IMR-90 (cell line): ENCODE results near the gene AHCYL1. TPM values are rescaled to one million over a fixed set of nuclear protein-coding genes. Genes with fewer than 3 reads are reported as not detected.

ENCODE experiments used
- ATAC-seq: fragments of 200-7000 bp; cut with Tn5 transposase; 2 replicates; pipeline ENCODE4 v1.9.1; 2020; ENCODE audit warnings: low read depth, mild to moderate bottlenecking, moderate library complexity
- BruUV-seq: library from RNA; stranded (reverse); fragments of 400-500 nt; replicated peaks from 2 replicates; lab custom pipeline; 2021; lab: Mats Ljungman, UMichigan
- CTCF ChIA-PET: fragments of 300-600 bp; formaldehyde crosslinking; extraction: SDS; loops from one replicate; lab custom pipeline; 2021; ENCODE audit warnings: antibody characterized with exemption; lab: Yijun Ruan, JAX
- POLR2A ChIA-PET: fragments of 300-600 bp; sonication (Branson Sonifier 250); formaldehyde crosslinking; loops from one replicate; lab custom pipeline; 2022; ENCODE audit warnings: antibody characterized with exemption; ENCODE audit not compliant: unreplicated experiment; lab: Charles Lee
- DNase-seq: peaks from one replicate; pipeline ENCODE4 v3.0.0; 2013
- H2AFZ ChIP-seq: replicated peaks from 2 replicates; pipeline ENCODE3; 2013; ENCODE audit warnings: low read length, mild to moderate bottlenecking; ENCODE audit not compliant: poor library complexity
- H2AK5ac ChIP-seq: 2 replicates; pipeline ENCODE4 v1.6.1; 2013; ENCODE audit warnings: low read depth, low read length, inconsistent platforms
- H2AK9ac ChIP-seq: replicated peaks from 2 replicates; pipeline ENCODE3; 2013; ENCODE audit warnings: mild to moderate bottlenecking, low read depth, low read length, moderate library complexity; ENCODE audit not compliant: poor library complexity
- H2BK120ac ChIP-seq: 2 replicates; pipeline ENCODE4 v1.6.1; 2013; ENCODE audit warnings: low read depth, low read length, inconsistent platforms
- H2BK15ac ChIP-seq: 3 replicates; pipeline ENCODE4 v1.6.1; 2013; ENCODE audit warnings: low read depth, low read length, inconsistent platforms
- H2BK20ac ChIP-seq: 2 replicates; pipeline ENCODE4 v1.6.1; 2013; ENCODE audit warnings: low read depth, mild to moderate bottlenecking, inconsistent platforms, low read length, moderate library complexity
- H2BK5ac ChIP-seq: 2 replicates; pipeline ENCODE4 v1.6.1; 2013; ENCODE audit warnings: mild to moderate bottlenecking, low read depth, low read length, inconsistent platforms; ENCODE audit not compliant: poor library complexity, severe bottlenecking
- H3K14ac ChIP-seq: replicated peaks from 2 replicates; pipeline ENCODE4 v1.6.1; 2013; ENCODE audit warnings: low read depth, low read length, inconsistent platforms
- H3K18ac ChIP-seq: 2 replicates; pipeline ENCODE4 v1.6.1; 2013; ENCODE audit warnings: low read depth, low read length, control low read depth
- H3K23ac ChIP-seq: 2 replicates; pipeline ENCODE4 v1.6.1; 2013; ENCODE audit warnings: low read depth, low read length, inconsistent platforms
- H3K27ac ChIP-seq: 2 replicates; pipeline ENCODE4 v1.5.1; 2013; ENCODE audit warnings: mild to moderate bottlenecking, control low read depth, low read length; ENCODE audit not compliant: insufficient read depth
- H3K27me3 ChIP-seq: 2 replicates; pipeline ENCODE4 v1.6.1; 2013; ENCODE audit warnings: low read length; ENCODE audit not compliant: control insufficient read depth, insufficient read depth
- H3K36me3 ChIP-seq: 2 replicates; pipeline ENCODE4 v1.6.1; 2013; ENCODE audit warnings: low read length, mixed read lengths; ENCODE audit not compliant: control insufficient read depth, insufficient read depth
- H3K4ac ChIP-seq: 2 replicates; pipeline ENCODE4 v1.6.1; 2013; ENCODE audit warnings: low read depth, low read length, inconsistent platforms
- H3K4me1 ChIP-seq: 2 replicates; pipeline ENCODE4 v1.6.1; 2013; ENCODE audit warnings: low read length, mixed read lengths; ENCODE audit not compliant: control insufficient read depth, insufficient read depth
- H3K4me2 ChIP-seq: 2 replicates; pipeline ENCODE4 v1.6.1; 2013; ENCODE audit warnings: low read depth, mild to moderate bottlenecking, control low read depth, low read length, moderate library complexity
- H3K4me3 ChIP-seq: 2 replicates; pipeline ENCODE4 v1.5.1; 2013; ENCODE audit warnings: low read depth, mild to moderate bottlenecking, control low read depth, low read length, moderate library complexity; ENCODE audit not compliant: insufficient read depth
- H3K56ac ChIP-seq: 2 replicates; pipeline ENCODE4 v1.6.1; 2013; ENCODE audit warnings: low read length, inconsistent platforms; ENCODE audit not compliant: insufficient read depth; ENCODE audit errors: extremely low read depth
- H3K79me1 ChIP-seq, 2 experiments: 2 replicates each; pipeline ENCODE4 v1.6.1; 2013; ENCODE audit warnings: low read length in 2 of 2, inconsistent platforms in 1 of 2, low read depth in 1 of 2
- H3K9ac ChIP-seq: 2 replicates; pipeline ENCODE4 v1.6.1; 2013; ENCODE audit warnings: low read depth, low read length, control low read depth
- H3K9me1 ChIP-seq: 2 replicates; pipeline ENCODE4 v1.6.1; 2013; ENCODE audit warnings: low read length, inconsistent platforms; ENCODE audit not compliant: insufficient read depth
- H3K9me3 ChIP-seq: 2 replicates; pipeline ENCODE4 v1.6.1; 2013; ENCODE audit warnings: low read length; ENCODE audit not compliant: control insufficient read depth, insufficient read depth
- H4K20me1 ChIP-seq: 2 replicates; pipeline ENCODE4 v1.6.1; 2013; ENCODE audit warnings: low read length, inconsistent platforms; ENCODE audit not compliant: insufficient read depth
- H4K5ac ChIP-seq: 2 replicates; pipeline ENCODE4 v1.6.1; 2013; ENCODE audit warnings: mild to moderate bottlenecking, low read depth, low read length, control low read depth
- H4K8ac ChIP-seq, 2 experiments: 2 replicates each; pipeline ENCODE4 v1.6.1; 2013; ENCODE audit warnings: low read depth in 2 of 2, low read length in 2 of 2, control low read depth in 1 of 2, inconsistent platforms in 1 of 2
- H4K91ac ChIP-seq: 2 replicates; pipeline ENCODE4 v1.6.1; 2013; ENCODE audit warnings: low read depth, low read length, inconsistent platforms; ENCODE audit not compliant: insufficient read depth
- BHLHE40 ChIP-seq: fragments of 150-350 bp; IDR thresholded peaks from 2 replicates; pipeline ENCODE4 v1.6.1; 2016; ENCODE audit warnings: mild to moderate bottlenecking, low read depth, low read length
- CEBPB ChIP-seq: IDR thresholded peaks from 2 replicates; pipeline ENCODE4 v1.6.1; 2012; ENCODE audit warnings: low read depth, low read length, improper control_type of control experiment
- CHD1 ChIP-seq: IDR thresholded peaks from 2 replicates; pipeline ENCODE4 v1.6.1; 2012; ENCODE audit warnings: low read depth, low read length, improper control_type of control experiment
- ELK1 ChIP-seq: fragments of 150-350 bp; IDR thresholded peaks from 2 replicates; pipeline ENCODE4 v1.6.1; 2016; ENCODE audit warnings: low read depth, mild to moderate bottlenecking, low read length, moderate library complexity, borderline replicate concordance
- FOS ChIP-seq: fragments of 150-350 bp; IDR thresholded peaks from 2 replicates; pipeline ENCODE4 v1.6.1; 2016; ENCODE audit warnings: low read depth, low read length
- MAFK ChIP-seq: IDR thresholded peaks from 2 replicates; pipeline ENCODE4 v1.6.1; 2012; ENCODE audit warnings: low read depth, low read length, improper control_type of control experiment
- MAZ ChIP-seq: IDR thresholded peaks from 2 replicates; pipeline ENCODE4 v1.6.1; 2012; ENCODE audit warnings: low read depth, mild to moderate bottlenecking, low read length, improper control_type of control experiment, moderate library complexity, borderline replicate concordance
- MXI1 ChIP-seq: IDR thresholded peaks from 2 replicates; pipeline ENCODE4 v1.6.1; 2012; ENCODE audit warnings: low read depth, mild to moderate bottlenecking, low read length, moderate library complexity, borderline replicate concordance
- NFE2L2 ChIP-seq: fragments of 150-350 bp; IDR thresholded peaks from 2 replicates; pipeline ENCODE4 v1.6.1; 2016; ENCODE audit warnings: low read depth, mild to moderate bottlenecking, low read length
- POLR2A ChIP-seq: IDR thresholded peaks from 2 replicates; pipeline ENCODE4 v1.6.1; 2012; ENCODE audit warnings: mild to moderate bottlenecking, low read depth, low read length
- RAD21 ChIP-seq: IDR thresholded peaks from 2 replicates; pipeline ENCODE4 v1.6.1; 2012; ENCODE audit warnings: low read length, improper control_type of control experiment
- RCOR1 ChIP-seq: IDR thresholded peaks from 2 replicates; pipeline ENCODE4 v1.6.1; 2012; ENCODE audit warnings: mild to moderate bottlenecking, low read length, improper control_type of control experiment; ENCODE audit not compliant: insufficient replicate concordance
- RFX5 ChIP-seq: IDR thresholded peaks from 2 replicates; pipeline ENCODE4 v1.8.0; 2012; ENCODE audit warnings: low read depth, mild to moderate bottlenecking, low read length, moderate library complexity
- SMC3 ChIP-seq: fragments of 150-350 bp; IDR thresholded peaks from 2 replicates; pipeline ENCODE4 v1.6.1; 2016; ENCODE audit warnings: low read depth, mild to moderate bottlenecking, antibody characterized with exemption, low read length, moderate library complexity
- USF2 ChIP-seq: fragments of 150-350 bp; IDR thresholded peaks from 2 replicates; pipeline ENCODE4 v1.6.1; 2017; ENCODE audit warnings: mild to moderate bottlenecking, antibody characterized with exemption, low read length, low read depth
- WGBS, 2 experiments: methylation state at CpG; one replicate each; pipeline versions ENCODE4 v1.1.5 to v1.1.7; 2013; ENCODE audit warnings: missing lambda C conversion rate in 2 of 2; ENCODE audit not compliant: insufficient read length in 1 of 2; ENCODE audit errors: extremely low coverage in 2 of 2; 5-methylcytosine and 5-hydroxymethylcytosine counted together
- dilution Hi-C: fragments of 300-500 bp; cut with HindIII; formaldehyde crosslinking; loops from one replicate; pipeline ENCODE4 v1.14.3; 2018; ENCODE audit warnings: low sequenced_read_pairs; ENCODE audit not compliant: unreplicated experiment
- in situ Hi-C: fragments of 300-500 bp; cut with MboI; formaldehyde crosslinking; loops from 3 replicates; pipeline ENCODE4 v1.14.3; 2019; ENCODE audit warnings: low sequenced_read_pairs, inconsistent platforms, mixed read lengths
- intact Hi-C: fragments of 100-400 bp; cut with micrococcal nuclease; formaldehyde crosslinking; loops from 2 replicates; pipeline ENCODE4 v1.10.0; 2022
- polyA plus RNA-seq, 3 experiments: library from polyadenylated mRNA; depleted of rRNA; stranded (reverse); fragments of >200 nt; gene quantifications; 2 replicates each; pipeline ENCODE4 v1.2.3, GENCODE V29; 2012; ENCODE audit warnings: low replicate concordance in 1 of 3
- total RNA-seq: library from RNA; depleted of rRNA; stranded (reverse); fragments of >200 nt; gene quantifications from 2 replicates; pipeline ENCODE4 v1.2.3, GENCODE V29; 2012

Gene AHCYL1
- total and polyA plus RNA-seq, 2 of the 4 experiments (the other 2 are of a cell fraction): 75.1 to 76.0 TPM

- no peak overlapping the region for H3K27ac ChIP-seq
- no CpG with 5 or more reads among the region's 4 CpGs for WGBS, 2 experiments
- H3K9me1 ChIP-seq: peaks cover 10% of the 10 kb centered on the region
- peak overlapping the region; percentile 14; the same call in 1 of the 2 replicates for H3K18ac ChIP-seq
- H4K91ac ChIP-seq: peak overlapping the region; percentile 58
- peak overlapping the region; percentile 54; the same call in 1 of the 2 replicates for H2BK120ac ChIP-seq
- no peak overlapping the region for H3K56ac ChIP-seq
- no TSS peak for BruUV-seq
- no peak overlapping the region; the same call in 1 of the 2 replicates for H3K23ac ChIP-seq
- CTCF ChIA-PET: interaction anchor here (0.6 to 0.8 kb wide), 4 partner anchors 72 to 481 kb away, joined by 3 read pairs; no protein-coding TSS in a partner anchor
- peak overlapping the region; percentile 59 to 94 for H4K8ac ChIP-seq
- peaks cover 10% of the 10 kb centered on the region for H3K36me3 ChIP-seq
- DNase-seq (no peak), ATAC-seq (no peak)
- TF ChIP-seq ELK1 (no peak), BHLHE40 (no peak), RAD21 (no peak), SMC3 (no peak), NFE2L2 (no peak), RFX5 (no peak), RCOR1 (no peak), MAFK (no peak), POLR2A (no peak), MXI1 (no peak), FOS (no peak), USF2 (no peak), MAZ (no peak), CHD1 (no peak), CEBPB (no peak)
- H2BK20ac ChIP-seq: no peak overlapping the region; the same call in 1 of the 2 replicates
- dilution Hi-C loops (no loop called here), intact Hi-C loops (loop anchor here (5.0 kb wide), 1 partner anchor 428 kb away; no protein-coding TSS in a partner anchor), in situ Hi-C loops (no loop called here)
- H2BK15ac ChIP-seq: 0 out of 3 replicates have a peak overlapping the region, but pooled peaks have one; percentile 5
- peak overlapping the region; percentile 81 for H4K5ac ChIP-seq
- H3K27me3 ChIP-seq: no peaks in the 10 kb centered on the region
- peak overlapping the region; percentile 82; the same call in 1 of the 2 replicates for H3K4me2 ChIP-seq
- peaks cover 19 to 38% of the 10 kb centered on the region in 2 experiments for H3K79me1 ChIP-seq
- peak overlapping the region; percentile 80 for H3K14ac ChIP-seq
- H3K9me3 ChIP-seq: no peaks in the 10 kb centered on the region
- H3K9ac ChIP-seq: no peak overlapping the region; the same call in 1 of the 2 replicates
- H3K4me3 ChIP-seq: peak overlapping the region; percentile 31; the same call in 1 of the 2 replicates
- peak overlapping the region; percentile 31; the same call in 1 of the 2 replicates for H3K4ac ChIP-seq
- H2AK5ac ChIP-seq: no peak overlapping the region
- H4K20me1 ChIP-seq: peaks cover 14% of the 10 kb centered on the region
- peak overlapping the region; percentile 77 for H2BK5ac ChIP-seq
- no peak overlapping the region for H2AK9ac ChIP-seq
- POLR2A ChIA-PET: no interaction called here
- H2AFZ ChIP-seq: peak overlapping the region; percentile 95
- H3K4me1 ChIP-seq: peaks cover 2% of the 10 kb centered on the region; the same call in 1 of the 2 replicates
Observed at GRCh38 chr1:110034040-110034450, 49.5 kb downstream of the AHCYL1 start.
